ENCODE data around the gene NUMA1. TPM values are rescaled to one million over a fixed set of nuclear protein-coding genes. Genes with fewer than 3 reads are reported as not detected.
A peak's percentile ranks its signal among the peaks of the same experiment; 100 is the strongest.

The NUMA1 gene
- polyA plus RNA-seq, 10 donors = 135 to 197 (median 155) TPM

DNA sequence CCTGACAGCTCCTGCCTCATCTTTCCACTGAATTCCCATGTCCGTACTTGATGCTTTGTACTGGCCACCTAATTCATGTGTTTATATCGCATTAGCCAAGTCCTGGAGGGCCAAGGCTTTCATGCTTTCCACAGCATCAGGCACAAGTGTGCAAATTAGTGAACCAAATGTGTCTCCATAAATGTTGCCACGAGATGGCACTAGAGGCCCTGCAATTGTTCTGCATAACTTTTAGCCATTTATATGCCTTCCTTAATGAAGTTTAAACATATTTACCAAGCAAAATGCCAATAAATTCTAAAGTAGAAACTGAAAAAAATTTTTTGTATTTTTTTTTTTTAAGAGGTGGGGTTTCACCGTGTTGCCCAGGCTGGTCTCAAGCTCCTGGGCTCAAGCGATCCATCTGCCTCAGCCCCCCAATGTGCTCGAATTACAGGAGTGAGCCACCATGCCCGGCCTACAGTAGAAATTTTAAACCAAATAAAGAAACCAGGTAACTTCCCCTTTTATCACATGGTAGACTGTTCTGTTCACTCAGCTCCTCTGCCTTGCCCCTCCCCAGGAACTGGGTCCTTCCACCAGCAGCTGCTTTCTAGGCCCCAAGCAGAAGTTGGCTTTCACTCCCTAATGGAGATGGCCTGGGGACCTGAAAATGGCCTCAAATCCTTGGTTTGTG lies 102.5 kb downstream of the NUMA1 start:
- DNase-seq = peak; percentile 38 to 71 (median 58)

DNA sequence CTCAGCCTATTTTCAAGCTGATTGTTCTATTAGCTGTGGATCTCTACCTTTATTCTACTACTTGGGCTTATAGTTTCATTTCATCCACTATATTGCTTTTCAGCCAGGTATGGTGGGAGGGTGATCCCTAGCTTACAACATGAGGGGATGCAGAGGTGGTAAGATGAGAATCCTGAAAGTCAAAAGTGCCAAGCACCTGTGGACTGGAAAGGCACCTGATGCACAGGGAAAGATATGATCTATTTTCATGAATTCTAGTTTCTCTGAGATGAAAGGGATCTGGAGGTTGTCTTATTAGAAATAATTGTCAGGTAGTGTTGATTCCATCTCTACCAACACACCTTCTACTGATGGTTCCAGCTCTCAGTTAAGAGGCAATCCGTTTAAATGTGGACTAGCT lies 103.3 kb downstream of the NUMA1 start:
- DNase-seq = no peak

DNA sequence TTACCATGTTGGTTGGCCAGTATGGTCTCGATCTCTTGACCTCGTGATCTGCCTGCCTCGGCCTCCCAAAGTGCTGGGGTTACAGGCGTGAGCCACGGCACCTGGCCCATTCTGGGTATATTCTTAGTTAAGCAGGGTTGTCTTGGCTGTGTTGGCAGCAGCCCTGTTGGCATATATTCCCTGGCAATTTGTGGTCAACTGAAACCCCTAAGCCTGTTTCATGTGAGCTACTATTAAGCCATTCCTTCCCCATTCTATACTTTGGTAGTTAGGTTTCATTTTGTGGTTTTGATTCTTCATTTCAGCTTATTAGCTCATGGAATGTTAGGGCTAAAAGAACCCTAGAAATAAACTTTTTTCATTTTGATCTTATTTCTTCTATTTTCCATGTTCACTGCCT lies 103.8 kb downstream of the NUMA1 start:
- DNase-seq = no peak

DNA sequence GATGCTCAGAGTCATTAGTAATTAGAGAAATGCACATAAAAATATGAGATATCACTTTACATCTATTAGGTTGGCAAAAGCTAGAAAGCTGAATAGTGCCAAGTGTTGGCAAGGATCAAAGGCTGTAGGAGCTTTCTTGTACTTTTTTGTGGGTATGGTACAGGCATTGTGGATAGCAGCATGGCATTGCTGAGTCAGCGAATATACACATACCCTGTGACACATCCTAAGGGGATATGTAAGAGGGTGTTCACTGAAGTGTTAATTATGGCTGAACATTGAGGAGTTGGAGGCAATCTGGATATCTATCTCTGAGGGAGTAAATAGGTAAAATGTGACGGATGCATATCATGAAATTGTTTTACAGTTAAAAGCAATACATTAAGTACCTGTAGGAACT lies 108.7 kb downstream of the NUMA1 start:
- no peak for DNase-seq

DNA sequence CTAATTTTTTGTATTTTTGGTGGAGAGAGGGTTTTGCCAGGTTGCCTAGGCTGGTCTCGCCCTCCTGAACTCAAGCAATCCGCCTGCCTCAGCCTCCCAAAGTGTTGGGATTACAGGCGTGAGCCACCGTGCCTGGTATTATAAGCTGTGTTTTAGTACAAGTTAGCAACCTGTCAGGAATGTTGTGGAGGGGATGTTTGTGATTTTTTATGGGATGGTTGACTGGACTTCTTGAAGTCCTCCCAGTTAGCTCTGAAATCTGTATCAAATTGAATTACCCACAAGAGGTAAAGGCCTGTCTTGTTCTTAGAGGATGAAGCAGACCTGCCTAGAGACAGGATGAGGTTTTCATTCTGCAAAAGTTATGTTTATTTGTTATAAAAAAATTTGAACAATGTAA lies 115.7 kb downstream of the NUMA1 start:
- no peak for DNase-seq

DNA sequence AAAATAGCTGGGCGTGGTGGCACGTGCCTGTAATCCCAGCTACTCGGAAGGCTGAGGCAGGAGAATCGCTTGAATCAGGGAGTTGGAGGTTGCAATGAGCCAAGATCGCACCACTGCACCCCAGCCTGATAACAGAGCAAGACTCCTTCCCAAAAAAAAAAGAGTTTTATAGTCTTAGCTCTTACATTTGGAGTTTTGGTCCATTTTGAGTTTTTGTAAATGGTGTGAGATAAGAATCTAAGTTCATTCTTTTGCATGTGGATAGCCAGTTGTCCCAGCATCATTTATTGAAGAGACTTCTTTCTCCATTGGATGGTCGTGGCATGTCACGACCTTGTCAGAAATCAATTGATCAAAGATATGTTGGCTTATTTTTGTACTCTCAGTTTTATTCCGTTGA lies 116.9 kb downstream of the NUMA1 start:
- DNase-seq = no peak

DNA sequence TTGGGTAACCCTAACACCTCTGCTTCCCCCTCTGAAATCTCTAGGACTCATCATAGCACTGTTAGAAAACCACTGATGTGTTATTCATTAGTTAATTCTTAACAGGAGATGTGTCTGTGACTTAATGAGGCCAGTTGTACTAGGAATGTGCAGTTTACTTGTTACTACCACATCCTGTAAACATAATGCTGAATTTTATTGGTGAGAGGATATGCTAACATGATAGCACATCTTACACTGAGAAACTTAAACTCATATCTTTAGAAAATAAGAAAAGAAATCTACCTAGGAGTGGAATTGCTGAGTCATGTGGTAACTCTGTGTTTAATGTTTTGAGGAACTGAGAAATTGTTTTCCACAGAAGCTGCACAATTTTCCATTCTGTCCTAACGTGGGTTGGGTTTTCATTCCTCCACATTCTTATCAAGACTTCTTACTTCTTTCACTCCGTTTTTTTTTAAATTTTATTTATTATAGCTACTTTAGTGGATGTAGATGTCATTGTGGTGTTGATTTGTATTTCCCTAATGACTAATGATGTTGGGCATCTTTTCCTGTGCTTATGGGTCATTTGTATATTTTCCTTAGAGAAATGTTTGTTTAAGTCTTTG lies 117.8 kb downstream of the NUMA1 start:
- DNase-seq = no peak

DNA sequence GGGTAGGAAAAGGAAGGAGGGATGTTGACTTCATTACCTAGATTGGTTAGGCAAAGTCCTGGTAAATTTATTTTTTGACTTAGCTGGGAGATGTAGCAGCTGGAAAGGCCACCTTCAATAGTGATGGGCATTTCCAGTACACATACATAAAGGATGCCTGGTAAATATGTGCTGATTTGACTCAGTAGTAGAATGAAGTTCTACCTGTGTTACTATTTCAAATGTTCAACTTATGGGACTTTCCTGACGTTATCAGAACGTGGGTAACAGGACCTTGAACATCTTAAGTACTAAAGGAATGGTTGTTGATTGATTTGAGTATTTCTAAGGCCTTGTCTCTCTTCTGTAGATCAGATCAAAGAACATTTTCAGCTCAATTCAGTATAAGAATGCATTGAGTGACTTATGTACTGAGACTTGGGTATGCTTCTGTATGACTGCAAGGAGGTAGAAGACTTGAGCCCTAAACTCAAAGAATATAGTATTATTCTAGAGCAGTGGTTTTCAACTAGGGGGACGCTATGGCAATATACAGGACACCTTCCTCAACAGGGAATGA lies 124.4 kb downstream of the NUMA1 start:
- no peak for DNase-seq

Other genes with a start within 250 kb of the NUMA1 start
- not detected for gene DEFB108B, start 247.3 kb downstream of the NUMA1 start, polyA plus RNA-seq (ENCODE audit: insufficient read length in 10 of 10)
- gene DEFB131B, start 202.1 kb downstream of the NUMA1 start, polyA plus RNA-seq (ENCODE audit: insufficient read length in 10 of 10) = 1 to 10 TPM in 2 of 10 donors, not detected in 8; 1.3 to 2.2 TPM
- gene XNDC1N, start 151.9 kb downstream of the NUMA1 start, polyA plus RNA-seq (ENCODE audit: insufficient read length in 10 of 10) = 1 to 10 TPM; 1.9 to 3.9 (median 2.9) TPM
- gene RNF121, start 151.5 kb downstream of the NUMA1 start, polyA plus RNA-seq (ENCODE audit: insufficient read length in 10 of 10) = 10 to 100 TPM; 24.1 to 33.1 (median 27.5) TPM
- gene IL18BP, start 81.6 kb downstream of the NUMA1 start, polyA plus RNA-seq (ENCODE audit: insufficient read length in 10 of 10) = 10 to 100 TPM in 2 of 10 donors, 1 to 10 TPM in 8; 4.3 to 11.5 (median 6.9) TPM
- 10 to 100 TPM in 2 of 10 donors, 1 to 10 TPM in 8; 4.7 to 10.4 (median 6.8) TPM for gene LRRC51, start 308 bp upstream of the NUMA1 start, polyA plus RNA-seq (ENCODE audit: insufficient read length in 10 of 10)
- 10 to 100 TPM; 73.6 to 94.0 (median 82.1) TPM for gene LAMTOR1, start 22.8 kb upstream of the NUMA1 start, polyA plus RNA-seq (ENCODE audit: insufficient read length in 10 of 10)
- not detected for gene TOMT, start 25.4 kb upstream of the NUMA1 start, polyA plus RNA-seq (ENCODE audit: insufficient read length in 10 of 10)
- 10 to 100 TPM; 29.9 to 34.1 (median 32.2) TPM for gene ANAPC15, start 32.2 kb upstream of the NUMA1 start, polyA plus RNA-seq (ENCODE audit: insufficient read length in 10 of 10)
- gene FOLR3, start 55.2 kb upstream of the NUMA1 start, polyA plus RNA-seq (ENCODE audit: insufficient read length in 10 of 10) = not detected
- gene FOLR1, start 111.6 kb upstream of the NUMA1 start, polyA plus RNA-seq (ENCODE audit: insufficient read length in 10 of 10) = 1 to 10 TPM; 2.2 to 6.8 (median 3.5) TPM
- 10 to 100 TPM; 18.5 to 34.7 (median 22.5) TPM for gene FOLR2, start 136.3 kb upstream of the NUMA1 start, polyA plus RNA-seq (ENCODE audit: insufficient read length in 10 of 10)
- gene INPPL1, start 144.2 kb upstream of the NUMA1 start, polyA plus RNA-seq (ENCODE audit: insufficient read length in 10 of 10) = 100 to 1,000 TPM; 109 to 182 (median 141) TPM
- gene PHOX2A, start 163.6 kb upstream of the NUMA1 start, polyA plus RNA-seq (ENCODE audit: insufficient read length in 10 of 10) = not detected